IMR-90 (cell line): Measurements from ENCODE around the gene CTNNBIP1. TPM values are rescaled to one million over a fixed set of nuclear protein-coding genes. Genes with fewer than 3 reads are reported as not detected.
A peak's percentile ranks its signal among the peaks of the same experiment; 100 is the strongest.

ENCODE experiments used
- ATAC-seq: fragments of 200-7000 bp; cut with Tn5 transposase; 2 replicates; pipeline ENCODE4 v1.9.1; 2020; ENCODE audit warnings: low read depth, mild to moderate bottlenecking, moderate library complexity
- BruUV-seq: library from RNA; stranded (reverse); fragments of 400-500 nt; replicated peaks from 2 replicates; lab custom pipeline; 2021; lab: Mats Ljungman, UMichigan
- CTCF ChIA-PET: fragments of 300-600 bp; formaldehyde crosslinking; extraction: SDS; loops from one replicate; lab custom pipeline; 2021; ENCODE audit warnings: antibody characterized with exemption; lab: Yijun Ruan, JAX
- POLR2A ChIA-PET: fragments of 300-600 bp; sonication (Branson Sonifier 250); formaldehyde crosslinking; loops from one replicate; lab custom pipeline; 2022; ENCODE audit warnings: antibody characterized with exemption; ENCODE audit not compliant: unreplicated experiment; lab: Charles Lee
- DNase-seq: peaks from one replicate; pipeline ENCODE4 v3.0.0; 2013
- H2AFZ ChIP-seq: replicated peaks from 2 replicates; pipeline ENCODE3; 2013; ENCODE audit warnings: low read length, mild to moderate bottlenecking; ENCODE audit not compliant: poor library complexity
- H2AK5ac ChIP-seq: 2 replicates; pipeline ENCODE4 v1.6.1; 2013; ENCODE audit warnings: low read depth, low read length, inconsistent platforms
- H2AK9ac ChIP-seq: replicated peaks from 2 replicates; pipeline ENCODE3; 2013; ENCODE audit warnings: mild to moderate bottlenecking, low read depth, low read length, moderate library complexity; ENCODE audit not compliant: poor library complexity
- H2BK120ac ChIP-seq: 2 replicates; pipeline ENCODE4 v1.6.1; 2013; ENCODE audit warnings: low read depth, low read length, inconsistent platforms
- H2BK15ac ChIP-seq: 3 replicates; pipeline ENCODE4 v1.6.1; 2013; ENCODE audit warnings: low read depth, low read length, inconsistent platforms
- H2BK20ac ChIP-seq: 2 replicates; pipeline ENCODE4 v1.6.1; 2013; ENCODE audit warnings: low read depth, mild to moderate bottlenecking, inconsistent platforms, low read length, moderate library complexity
- H2BK5ac ChIP-seq: 2 replicates; pipeline ENCODE4 v1.6.1; 2013; ENCODE audit warnings: mild to moderate bottlenecking, low read depth, low read length, inconsistent platforms; ENCODE audit not compliant: poor library complexity, severe bottlenecking
- H3K14ac ChIP-seq: replicated peaks from 2 replicates; pipeline ENCODE4 v1.6.1; 2013; ENCODE audit warnings: low read depth, low read length, inconsistent platforms
- H3K18ac ChIP-seq: 2 replicates; pipeline ENCODE4 v1.6.1; 2013; ENCODE audit warnings: low read depth, low read length, control low read depth
- H3K23ac ChIP-seq: 2 replicates; pipeline ENCODE4 v1.6.1; 2013; ENCODE audit warnings: low read depth, low read length, inconsistent platforms
- H3K27ac ChIP-seq: 2 replicates; pipeline ENCODE4 v1.5.1; 2013; ENCODE audit warnings: mild to moderate bottlenecking, control low read depth, low read length; ENCODE audit not compliant: insufficient read depth
- H3K27me3 ChIP-seq: 2 replicates; pipeline ENCODE4 v1.6.1; 2013; ENCODE audit warnings: low read length; ENCODE audit not compliant: control insufficient read depth, insufficient read depth
- H3K36me3 ChIP-seq: 2 replicates; pipeline ENCODE4 v1.6.1; 2013; ENCODE audit warnings: low read length, mixed read lengths; ENCODE audit not compliant: control insufficient read depth, insufficient read depth
- H3K4ac ChIP-seq: 2 replicates; pipeline ENCODE4 v1.6.1; 2013; ENCODE audit warnings: low read depth, low read length, inconsistent platforms
- H3K4me1 ChIP-seq: 2 replicates; pipeline ENCODE4 v1.6.1; 2013; ENCODE audit warnings: low read length, mixed read lengths; ENCODE audit not compliant: control insufficient read depth, insufficient read depth
- H3K4me2 ChIP-seq: 2 replicates; pipeline ENCODE4 v1.6.1; 2013; ENCODE audit warnings: low read depth, mild to moderate bottlenecking, control low read depth, low read length, moderate library complexity
- H3K4me3 ChIP-seq: 2 replicates; pipeline ENCODE4 v1.5.1; 2013; ENCODE audit warnings: low read depth, mild to moderate bottlenecking, control low read depth, low read length, moderate library complexity; ENCODE audit not compliant: insufficient read depth
- H3K56ac ChIP-seq: 2 replicates; pipeline ENCODE4 v1.6.1; 2013; ENCODE audit warnings: low read length, inconsistent platforms; ENCODE audit not compliant: insufficient read depth; ENCODE audit errors: extremely low read depth
- H3K79me1 ChIP-seq, 2 experiments: 2 replicates each; pipeline ENCODE4 v1.6.1; 2013; ENCODE audit warnings: low read length in 2 of 2, inconsistent platforms in 1 of 2, low read depth in 1 of 2
- H3K9ac ChIP-seq: 2 replicates; pipeline ENCODE4 v1.6.1; 2013; ENCODE audit warnings: low read depth, low read length, control low read depth
- H3K9me1 ChIP-seq: 2 replicates; pipeline ENCODE4 v1.6.1; 2013; ENCODE audit warnings: low read length, inconsistent platforms; ENCODE audit not compliant: insufficient read depth
- H3K9me3 ChIP-seq: 2 replicates; pipeline ENCODE4 v1.6.1; 2013; ENCODE audit warnings: low read length; ENCODE audit not compliant: control insufficient read depth, insufficient read depth
- H4K20me1 ChIP-seq: 2 replicates; pipeline ENCODE4 v1.6.1; 2013; ENCODE audit warnings: low read length, inconsistent platforms; ENCODE audit not compliant: insufficient read depth
- H4K5ac ChIP-seq: 2 replicates; pipeline ENCODE4 v1.6.1; 2013; ENCODE audit warnings: mild to moderate bottlenecking, low read depth, low read length, control low read depth
- H4K8ac ChIP-seq, 2 experiments: 2 replicates each; pipeline ENCODE4 v1.6.1; 2013; ENCODE audit warnings: low read depth in 2 of 2, low read length in 2 of 2, control low read depth in 1 of 2, inconsistent platforms in 1 of 2
- H4K91ac ChIP-seq: 2 replicates; pipeline ENCODE4 v1.6.1; 2013; ENCODE audit warnings: low read depth, low read length, inconsistent platforms; ENCODE audit not compliant: insufficient read depth
- BHLHE40 ChIP-seq: fragments of 150-350 bp; IDR thresholded peaks from 2 replicates; pipeline ENCODE4 v1.6.1; 2016; ENCODE audit warnings: mild to moderate bottlenecking, low read depth, low read length
- CEBPB ChIP-seq: IDR thresholded peaks from 2 replicates; pipeline ENCODE4 v1.6.1; 2012; ENCODE audit warnings: low read depth, low read length, improper control_type of control experiment
- CHD1 ChIP-seq: IDR thresholded peaks from 2 replicates; pipeline ENCODE4 v1.6.1; 2012; ENCODE audit warnings: low read depth, low read length, improper control_type of control experiment
- FOS ChIP-seq: fragments of 150-350 bp; IDR thresholded peaks from 2 replicates; pipeline ENCODE4 v1.6.1; 2016; ENCODE audit warnings: low read depth, low read length
- MAFK ChIP-seq: IDR thresholded peaks from 2 replicates; pipeline ENCODE4 v1.6.1; 2012; ENCODE audit warnings: low read depth, low read length, improper control_type of control experiment
- MXI1 ChIP-seq: IDR thresholded peaks from 2 replicates; pipeline ENCODE4 v1.6.1; 2012; ENCODE audit warnings: low read depth, mild to moderate bottlenecking, low read length, moderate library complexity, borderline replicate concordance
- NFE2L2 ChIP-seq: fragments of 150-350 bp; IDR thresholded peaks from 2 replicates; pipeline ENCODE4 v1.6.1; 2016; ENCODE audit warnings: low read depth, mild to moderate bottlenecking, low read length
- POLR2A ChIP-seq: IDR thresholded peaks from 2 replicates; pipeline ENCODE4 v1.6.1; 2012; ENCODE audit warnings: mild to moderate bottlenecking, low read depth, low read length
- RAD21 ChIP-seq: IDR thresholded peaks from 2 replicates; pipeline ENCODE4 v1.6.1; 2012; ENCODE audit warnings: low read length, improper control_type of control experiment
- RFX5 ChIP-seq: IDR thresholded peaks from 2 replicates; pipeline ENCODE4 v1.8.0; 2012; ENCODE audit warnings: low read depth, mild to moderate bottlenecking, low read length, moderate library complexity
- SMC3 ChIP-seq: fragments of 150-350 bp; IDR thresholded peaks from 2 replicates; pipeline ENCODE4 v1.6.1; 2016; ENCODE audit warnings: low read depth, mild to moderate bottlenecking, antibody characterized with exemption, low read length, moderate library complexity
- USF2 ChIP-seq: fragments of 150-350 bp; IDR thresholded peaks from 2 replicates; pipeline ENCODE4 v1.6.1; 2017; ENCODE audit warnings: mild to moderate bottlenecking, antibody characterized with exemption, low read length, low read depth
- WGBS, 2 experiments: methylation state at CpG; one replicate each; pipeline versions ENCODE4 v1.1.5 to v1.1.7; 2013; ENCODE audit warnings: missing lambda C conversion rate in 2 of 2; ENCODE audit not compliant: insufficient read length in 1 of 2; ENCODE audit errors: extremely low coverage in 2 of 2; 5-methylcytosine and 5-hydroxymethylcytosine counted together
- dilution Hi-C: fragments of 300-500 bp; cut with HindIII; formaldehyde crosslinking; loops from one replicate; pipeline ENCODE4 v1.14.3; 2018; ENCODE audit warnings: low sequenced_read_pairs; ENCODE audit not compliant: unreplicated experiment
- in situ Hi-C: fragments of 300-500 bp; cut with MboI; formaldehyde crosslinking; loops from 3 replicates; pipeline ENCODE4 v1.14.3; 2019; ENCODE audit warnings: low sequenced_read_pairs, inconsistent platforms, mixed read lengths
- intact Hi-C: fragments of 100-400 bp; cut with micrococcal nuclease; formaldehyde crosslinking; loops from 2 replicates; pipeline ENCODE4 v1.10.0; 2022
- polyA plus RNA-seq, 3 experiments: library from polyadenylated mRNA; depleted of rRNA; stranded (reverse); fragments of >200 nt; gene quantifications; 2 replicates each; pipeline ENCODE4 v1.2.3, GENCODE V29; 2012; ENCODE audit warnings: low replicate concordance in 1 of 3
- total RNA-seq: library from RNA; depleted of rRNA; stranded (reverse); fragments of >200 nt; gene quantifications from 2 replicates; pipeline ENCODE4 v1.2.3, GENCODE V29; 2012
- TF ChIP-seq, protein P1 (sequence below): fragments of 150-350 bp; IDR thresholded peaks from 2 replicates; pipeline ENCODE4 v1.6.1; 2016; ENCODE audit warnings: low read depth, mild to moderate bottlenecking, low read length, moderate library complexity, borderline replicate concordance

Gene CTNNBIP1
- total and polyA plus RNA-seq, 2 of the 4 experiments (the other 2 are of a cell fraction), result 24.7 to 28.5 TPM

DNA sequence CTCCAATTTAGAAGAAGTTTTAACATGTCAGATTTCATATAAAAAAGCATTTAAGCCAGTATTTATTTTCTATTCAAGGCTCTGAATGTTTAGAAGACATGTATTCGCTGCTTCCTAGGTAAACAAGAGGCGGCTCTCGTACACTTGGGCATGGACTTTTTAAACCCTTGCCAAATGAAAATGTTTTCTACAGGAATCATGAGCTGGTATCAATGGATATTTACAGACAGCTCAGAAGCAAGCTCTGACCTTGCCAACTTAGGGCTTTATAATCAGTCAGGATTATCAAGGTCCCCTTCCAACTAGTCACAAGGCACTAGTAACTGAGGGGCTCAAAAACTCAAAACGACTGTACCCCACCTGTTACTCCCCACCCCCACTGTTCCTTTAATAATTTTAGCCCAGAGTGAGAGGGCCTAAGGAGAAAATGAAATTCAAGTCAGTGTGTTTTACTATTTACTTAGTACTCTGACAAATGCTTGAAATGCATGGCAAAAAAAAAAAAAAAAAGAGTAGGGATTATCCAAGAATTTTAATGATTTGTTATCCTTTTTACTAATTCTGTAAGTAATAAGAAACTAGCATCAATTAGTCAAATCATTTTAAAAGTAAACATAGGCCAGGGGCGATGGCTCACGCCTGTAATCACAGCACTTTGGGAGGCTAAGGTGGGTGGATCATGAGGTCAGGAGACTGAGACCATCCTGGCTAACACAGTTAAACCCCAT is 98.7 kb downstream of the CTNNBIP1 start (continued):
- TF ChIP-seq POLR2A, result no peak

DNA sequence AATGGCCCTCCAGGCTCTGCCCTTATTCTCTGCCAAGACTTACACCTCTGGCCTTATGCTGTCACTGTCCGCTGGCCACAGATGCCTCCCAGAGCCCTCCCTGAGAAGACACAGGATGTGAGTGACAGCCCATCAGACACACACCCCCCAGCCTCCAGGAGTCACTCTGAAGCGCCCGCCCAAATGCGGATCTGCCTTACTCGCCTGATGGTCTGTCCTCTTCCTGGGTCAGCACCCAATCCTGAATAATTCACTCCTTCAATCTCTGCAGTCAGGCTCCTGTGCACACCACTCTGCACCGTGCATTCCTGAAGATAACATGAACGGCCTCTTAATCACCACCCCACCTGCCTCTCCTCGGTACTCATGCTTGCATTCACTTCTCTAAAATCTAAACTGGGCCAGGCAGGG is 101.0 kb downstream of the CTNNBIP1 start:
- H4K20me1 ChIP-seq, result peaks cover 76% of the 10 kb centered on the region
- no peaks in the 10 kb centered on the region for H3K9me3 ChIP-seq
- no peak overlapping the region for H2AK5ac ChIP-seq
- no peak overlapping the region for H2BK20ac ChIP-seq
- no peak overlapping the region for H4K91ac ChIP-seq
- ChIA-PET POLR2A (no interaction called here), CTCF (no interaction called here)
- no peaks in the 10 kb centered on the region; the same call in 1 of the 2 replicates for H3K36me3 ChIP-seq
- H3K18ac ChIP-seq, result no peak overlapping the region
- H3K56ac ChIP-seq, result no peak overlapping the region
- no TSS peak for BruUV-seq
- WGBS, 2 experiments, result 90% methylated on average over 1 of the region's 8 CpGs; no CpG with 5 or more reads in 1 of the 2 experiments
- H2BK15ac ChIP-seq, result no peak overlapping the region
- no peak overlapping the region for H2BK5ac ChIP-seq
- dilution Hi-C loops (no loop called here), in situ Hi-C loops (no loop called here), intact Hi-C loops (no loop called here)
- H4K8ac ChIP-seq, result no peak overlapping the region
- DNase-seq, result no peak
- no peak overlapping the region for H2BK120ac ChIP-seq
- no peak for TF ChIP-seq RFX5
- no peak for TF ChIP-seq MAFK
- TF ChIP-seq CHD1, result no peak
- TF ChIP-seq CEBPB, result no peak
- TF ChIP-seq USF2, result no peak
- TF ChIP-seq FOS, result no peak
- TF ChIP-seq BHLHE40, result no peak
- no peak for TF ChIP-seq MXI1
- no peak for TF ChIP-seq NFE2L2
- TF ChIP-seq, protein P1, sequence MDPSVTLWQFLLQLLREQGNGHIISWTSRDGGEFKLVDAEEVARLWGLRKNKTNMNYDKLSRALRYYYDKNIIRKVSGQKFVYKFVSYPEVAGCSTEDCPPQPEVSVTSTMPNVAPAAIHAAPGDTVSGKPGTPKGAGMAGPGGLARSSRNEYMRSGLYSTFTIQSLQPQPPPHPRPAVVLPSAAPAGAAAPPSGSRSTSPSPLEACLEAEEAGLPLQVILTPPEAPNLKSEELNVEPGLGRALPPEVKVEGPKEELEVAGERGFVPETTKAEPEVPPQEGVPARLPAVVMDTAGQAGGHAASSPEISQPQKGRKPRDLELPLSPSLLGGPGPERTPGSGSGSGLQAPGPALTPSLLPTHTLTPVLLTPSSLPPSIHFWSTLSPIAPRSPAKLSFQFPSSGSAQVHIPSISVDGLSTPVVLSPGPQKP, result no peak
- no peak for TF ChIP-seq POLR2A
- TF ChIP-seq SMC3, result no peak
- TF ChIP-seq RAD21, result no peak
- no peaks in the 10 kb centered on the region for H3K27me3 ChIP-seq
- no peak overlapping the region for H2AK9ac ChIP-seq
- no peak overlapping the region for H3K14ac ChIP-seq
- H3K9me1 ChIP-seq, result peaks cover 18% of the 10 kb centered on the region
- no peak overlapping the region for H3K4me3 ChIP-seq
- H3K4me2 ChIP-seq, result no peak overlapping the region
- H4K5ac ChIP-seq, result no peak overlapping the region
- peak; percentile 37; the same call in 1 of the 2 replicates for ATAC-seq
- no peak overlapping the region for H3K9ac ChIP-seq
- H3K79me1 ChIP-seq, result peaks cover 23 to 72% of the 10 kb centered on the region in 2 experiments
- peaks cover 7% of the 10 kb centered on the region; the same call in 1 of the 2 replicates for H3K4me1 ChIP-seq
- H2AFZ ChIP-seq, result no peak overlapping the region
- H3K4ac ChIP-seq, result no peak overlapping the region
- no peak overlapping the region for H3K27ac ChIP-seq
- H3K23ac ChIP-seq, result no peak overlapping the region
